Measurements from ENCODE around the gene DOCK4. TPM values are rescaled to one million over a fixed set of nuclear protein-coding genes. Genes with fewer than 3 reads are reported as not detected.

The DOCK4 gene
- polyA plus RNA-seq, 2 of the 4 experiments (the other 2 are of a cell fraction), result 13.7 to 15.7 TPM

- DNase-seq (ENCODE audit: low read depth in 1 of 2, low spot score in 1 of 2) (no peak), ATAC-seq (no peak), FAIRE-seq (no peak)
- CTCF ChIA-PET, result interaction anchor here (1.4 kb wide), 1 partner anchor 84 kb away, joined by 3 read pairs; no protein-coding TSS in a partner anchor
- TF ChIP-seq GATA3 (IDR thresholded peaks at IDR 0.05; ENCODE audit: borderline replicate concordance), result no peak
- no peak for TF ChIP-seq HEYL (CRISPR knock-in tag; IDR thresholded peaks at IDR 0.05)
- no peak for TF ChIP-seq RFX5 (IDR thresholded peaks at IDR 0.05)
- no peak for TF ChIP-seq FOSL2 (IDR thresholded peaks at IDR 0.05)
- TF ChIP-seq FOSL2 (CRISPR knock-in tag; IDR thresholded peaks at IDR 0.05), result no peak
- no peak for TF ChIP-seq NFE2L2 (conservative IDR thresholded peaks at IDR 0.05; ENCODE audit: low read length)
- TF ChIP-seq, protein P1, sequence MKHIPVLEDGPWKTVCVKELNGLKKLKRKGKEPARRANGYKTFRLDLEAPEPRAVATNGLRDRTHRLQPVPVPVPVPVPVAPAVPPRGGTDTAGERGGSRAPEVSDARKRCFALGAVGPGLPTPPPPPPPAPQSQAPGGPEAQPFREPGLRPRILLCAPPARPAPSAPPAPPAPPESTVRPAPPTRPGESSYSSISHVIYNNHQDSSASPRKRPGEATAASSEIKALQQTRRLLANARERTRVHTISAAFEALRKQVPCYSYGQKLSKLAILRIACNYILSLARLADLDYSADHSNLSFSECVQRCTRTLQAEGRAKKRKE (CRISPR knock-in tag; IDR thresholded peaks at IDR 0.05; ENCODE audit: low read depth), result no peak
- TF ChIP-seq HOXA7 (CRISPR knock-in tag; IDR thresholded peaks at IDR 0.05), result no peak
- TF ChIP-seq USF2 (IDR thresholded peaks at IDR 0.05), result no peak
- TF ChIP-seq SREBF2 (IDR thresholded peaks at IDR 0.05), result no peak
- no peak for TF ChIP-seq HOXB13 (CRISPR knock-in tag; IDR thresholded peaks at IDR 0.05; ENCODE audit: low read depth)
- no peak for TF ChIP-seq RAD21 (conservative IDR thresholded peaks at IDR 0.05 in 1 of 2, IDR thresholded peaks at IDR 0.05 in 1 of 2)
- TF ChIP-seq CHD4 (IDR thresholded peaks at IDR 0.05; ENCODE audit: borderline replicate concordance), result no peak
- no peak for TF ChIP-seq JUN (IDR thresholded peaks at IDR 0.05)
- no peak for TF ChIP-seq CBX2 (IDR thresholded peaks at IDR 0.05; ENCODE audit: borderline replicate concordance, low read depth)
- TF ChIP-seq, protein P2, sequence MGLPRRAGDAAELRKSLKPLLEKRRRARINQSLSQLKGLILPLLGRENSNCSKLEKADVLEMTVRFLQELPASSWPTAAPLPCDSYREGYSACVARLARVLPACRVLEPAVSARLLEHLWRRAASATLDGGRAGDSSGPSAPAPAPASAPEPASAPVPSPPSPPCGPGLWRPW (IDR thresholded peaks at IDR 0.05), result no peak
- POLR2A ChIA-PET, result no interaction called here
- WGBS (ENCODE audit: missing lambda C conversion rate), result 93% methylated on average over 6 of the region's 6 CpGs
- H3K4me2 ChIP-seq, result no peak overlapping the region
- H3K4me1 ChIP-seq, result no peaks in the 10 kb centered on the region
- no peak overlapping the region for H3K27ac ChIP-seq
- no peak overlapping the region for H3K4me3 ChIP-seq
- no peaks in the 10 kb centered on the region for H3K9me3 ChIP-seq
Measured at GRCh38 chr7:111846898-111847297, 359.3 kb downstream of the DOCK4 start.

- no peak for ATAC-seq
- Histone ChIP-seq H3K4me1 (no peaks in the 10 kb centered on the region), H3K27ac (no peak overlapping the region), H3K4me3 (no peak overlapping the region), H3K4me2 (no peak overlapping the region), H3K9me3 (no peaks in the 10 kb centered on the region)
- ChIA-PET POLR2A (no interaction called here), CTCF (interaction anchor here (0.9 to 1.4 kb wide), 2 partner anchors 9 to 82 kb away, joined by 3 to 4 read pairs; no protein-coding TSS in a partner anchor)
- FAIRE-seq, result no peak
- TF ChIP-seq, protein P3, sequence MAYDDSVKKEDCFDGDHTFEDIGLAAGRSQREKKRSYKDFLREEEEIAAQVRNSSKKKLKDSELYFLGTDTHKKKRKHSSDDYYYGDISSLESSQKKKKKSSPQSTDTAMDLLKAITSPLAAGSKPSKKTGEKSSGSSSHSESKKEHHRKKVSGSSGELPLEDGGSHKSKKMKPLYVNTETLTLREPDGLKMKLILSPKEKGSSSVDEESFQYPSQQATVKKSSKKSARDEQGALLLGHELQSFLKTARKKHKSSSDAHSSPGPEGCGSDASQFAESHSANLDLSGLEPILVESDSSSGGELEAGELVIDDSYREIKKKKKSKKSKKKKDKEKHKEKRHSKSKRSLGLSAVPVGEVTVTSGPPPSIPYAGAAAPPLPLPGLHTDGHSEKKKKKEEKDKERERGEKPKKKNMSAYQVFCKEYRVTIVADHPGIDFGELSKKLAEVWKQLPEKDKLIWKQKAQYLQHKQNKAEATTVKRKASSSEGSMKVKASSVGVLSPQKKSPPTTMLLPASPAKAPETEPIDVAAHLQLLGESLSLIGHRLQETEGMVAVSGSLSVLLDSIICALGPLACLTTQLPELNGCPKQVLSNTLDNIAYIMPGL (CRISPR knock-in tag; IDR thresholded peaks at IDR 0.05; ENCODE audit: borderline replicate concordance), result no peak
- TF ChIP-seq GATA3 (IDR thresholded peaks at IDR 0.05; ENCODE audit: borderline replicate concordance), result no peak
- no peak for DNase-seq (ENCODE audit: low read depth in 1 of 2, low spot score in 1 of 2)
- WGBS (ENCODE audit: missing lambda C conversion rate), result 75% methylated on average over 4 of the region's 4 CpGs
Measured at GRCh38 chr7:111845853-111846252, 360.3 kb downstream of the DOCK4 start.

DNA sequence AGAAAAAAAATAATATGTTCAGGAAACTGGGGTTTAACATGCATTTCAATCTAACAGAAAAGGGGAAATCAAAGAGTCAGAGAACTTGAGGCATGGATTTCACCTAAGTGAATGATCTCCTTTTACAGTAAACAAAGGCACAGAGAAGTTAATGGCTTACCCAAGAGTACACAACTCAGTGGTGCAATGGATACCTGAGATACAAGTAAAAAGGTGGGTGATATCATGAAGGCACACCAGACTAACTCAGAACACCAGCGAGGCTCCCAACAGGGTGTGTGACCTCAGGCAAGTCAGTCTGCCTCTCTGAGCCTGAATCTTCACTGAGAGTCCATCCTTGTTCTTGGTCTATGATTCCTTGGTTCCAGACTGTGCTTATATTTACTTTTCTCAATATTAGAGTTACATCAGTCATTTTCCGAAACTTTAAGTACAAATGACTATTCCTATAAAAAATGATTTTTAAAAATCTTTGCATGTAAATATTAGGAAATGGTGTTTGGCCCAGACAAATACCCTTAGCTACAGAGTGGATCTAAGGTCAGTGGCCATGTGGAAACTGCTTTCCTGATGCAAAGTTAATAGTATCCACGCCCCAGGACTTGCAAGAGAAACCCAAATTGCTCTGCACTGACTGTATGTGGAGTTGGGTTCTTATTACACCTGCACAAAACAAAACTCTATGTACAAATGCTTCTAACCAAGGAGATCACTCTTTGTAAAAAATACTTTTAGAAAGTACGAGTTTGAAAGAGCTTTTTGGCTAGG, 361.1 kb downstream of the DOCK4 start:
- no peak overlapping the region for H3K27ac ChIP-seq
- no peak overlapping the region for H3K4me3 ChIP-seq
- TF ChIP-seq MAZ (IDR thresholded peaks at IDR 0.05; ENCODE audit: borderline replicate concordance, low read depth, low read length) (no peak), NR3C1 (IDR thresholded peaks at IDR 0.05) (no peak), RAD21 (conservative IDR thresholded peaks at IDR 0.05 in 1 of 2, IDR thresholded peaks at IDR 0.05 in 1 of 2) (no peak), MAX (IDR thresholded peaks at IDR 0.05) (no peak), FOXS1 (CRISPR knock-in tag; IDR thresholded peaks at IDR 0.05) (no peak), JUNB (IDR thresholded peaks at IDR 0.05) (no peak), BCL3 (IDR thresholded peaks at IDR 0.05) (no peak), HOXA7 (CRISPR knock-in tag; IDR thresholded peaks at IDR 0.05) (no peak), HOXB5 (CRISPR knock-in tag; IDR thresholded peaks at IDR 0.05) (no peak), E2F6 (IDR thresholded peaks at IDR 0.05; ENCODE audit: borderline replicate concordance, low read depth) (no peak), PBX3 (IDR thresholded peaks at IDR 0.05) (no peak), POLR2A (IDR thresholded peaks at IDR 0.05; ENCODE audit: low read length) (no peak), CBX2 (IDR thresholded peaks at IDR 0.05; ENCODE audit: borderline replicate concordance, low read depth) (no peak)
- FAIRE-seq (no peak), DNase-seq (ENCODE audit: low read depth in 1 of 2, low spot score in 1 of 2) (no peak), ATAC-seq (no peak)
- H3K9me3 ChIP-seq, result no peaks in the 10 kb centered on the region
- ChIA-PET POLR2A (no interaction called here), CTCF (interaction anchor here (0.9 to 1.4 kb wide), 2 partner anchors 10 to 82 kb away, joined by 3 to 4 read pairs; no protein-coding TSS in a partner anchor)
- WGBS (ENCODE audit: missing lambda C conversion rate), result 78% methylated on average over 4 of the region's 4 CpGs
- H3K4me2 ChIP-seq, result no peak overlapping the region
- H3K4me1 ChIP-seq, result no peaks in the 10 kb centered on the region
